CD4-positive, alpha-beta T cell treated with Interleukin-17A for 4 hours (primary cell): Measurements from ENCODE around the gene RNF112.
"Not testable (repeated sequence)": the region's sequence is repeated elsewhere in the genome, so short reads cannot be mapped to it uniquely, and the experiment has no call there.

Experiments
- DNase-seq: peaks from one replicate; pipeline ENCODE4 v3.0.0-alpha.2; 2020; ENCODE audit warnings: mixed read lengths

RNF112 gene

DNA sequence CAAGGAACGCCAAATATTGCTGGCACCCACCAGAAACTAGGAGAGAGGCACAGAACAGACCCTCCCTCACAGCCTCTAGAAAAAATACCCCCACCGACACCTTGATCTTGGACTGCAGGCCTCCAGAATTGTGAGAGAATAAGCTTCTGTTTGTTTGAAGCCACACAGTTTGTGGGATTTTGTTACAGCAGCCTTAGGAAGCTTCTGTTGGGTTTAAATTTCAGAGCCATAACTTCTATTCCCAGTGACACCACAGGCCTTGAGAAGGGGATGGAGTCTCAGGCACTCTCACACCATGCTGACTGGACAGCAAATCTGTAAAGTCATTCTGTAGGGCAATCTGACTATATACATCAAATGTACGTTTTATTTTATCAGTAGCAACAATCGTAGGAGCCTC lies 38.6 kb downstream of the RNF112 start:
- no peak for DNase-seq

DNA sequence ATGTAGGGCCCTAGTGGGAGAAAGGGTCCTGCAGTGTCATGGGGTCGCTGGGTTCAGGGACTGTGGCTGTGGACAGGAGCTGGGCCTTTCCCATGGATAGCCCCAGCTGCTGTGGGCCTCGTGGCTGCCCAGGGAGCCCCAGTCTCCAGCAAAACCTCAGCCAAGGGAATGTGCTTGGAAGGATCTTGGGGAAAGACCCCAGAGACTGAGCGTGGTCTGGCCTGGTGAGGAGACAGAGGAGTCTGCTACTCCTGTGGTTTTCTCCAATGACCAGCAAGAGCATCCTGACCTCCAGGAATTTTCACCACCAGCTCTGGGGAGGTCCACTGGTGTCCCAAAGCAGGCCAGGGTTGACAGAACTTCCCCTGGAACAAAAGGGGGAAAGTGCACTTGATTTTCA lies 42.3 kb downstream of the RNF112 start:
- no peak for DNase-seq

DNA sequence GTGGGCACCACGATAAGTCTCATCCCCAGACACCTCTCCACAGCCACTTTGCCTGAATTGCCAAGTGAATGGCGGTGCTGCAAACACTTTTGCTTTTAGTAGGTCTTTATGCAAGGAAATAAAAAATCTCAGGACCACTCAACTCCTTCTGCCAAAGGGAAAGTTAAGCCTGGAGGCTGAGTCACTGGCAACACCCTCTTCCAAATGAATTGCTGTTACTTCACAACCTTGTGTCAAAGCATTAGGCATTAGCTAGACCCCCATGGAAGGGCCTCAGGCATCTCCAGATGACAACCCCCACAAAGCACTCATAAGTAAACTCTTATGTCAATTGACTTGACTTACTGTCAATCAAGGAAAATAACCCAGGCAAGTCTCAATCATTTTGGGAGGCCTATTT lies 43.0 kb downstream of the RNF112 start:
- DNase-seq, result no peak

DNA sequence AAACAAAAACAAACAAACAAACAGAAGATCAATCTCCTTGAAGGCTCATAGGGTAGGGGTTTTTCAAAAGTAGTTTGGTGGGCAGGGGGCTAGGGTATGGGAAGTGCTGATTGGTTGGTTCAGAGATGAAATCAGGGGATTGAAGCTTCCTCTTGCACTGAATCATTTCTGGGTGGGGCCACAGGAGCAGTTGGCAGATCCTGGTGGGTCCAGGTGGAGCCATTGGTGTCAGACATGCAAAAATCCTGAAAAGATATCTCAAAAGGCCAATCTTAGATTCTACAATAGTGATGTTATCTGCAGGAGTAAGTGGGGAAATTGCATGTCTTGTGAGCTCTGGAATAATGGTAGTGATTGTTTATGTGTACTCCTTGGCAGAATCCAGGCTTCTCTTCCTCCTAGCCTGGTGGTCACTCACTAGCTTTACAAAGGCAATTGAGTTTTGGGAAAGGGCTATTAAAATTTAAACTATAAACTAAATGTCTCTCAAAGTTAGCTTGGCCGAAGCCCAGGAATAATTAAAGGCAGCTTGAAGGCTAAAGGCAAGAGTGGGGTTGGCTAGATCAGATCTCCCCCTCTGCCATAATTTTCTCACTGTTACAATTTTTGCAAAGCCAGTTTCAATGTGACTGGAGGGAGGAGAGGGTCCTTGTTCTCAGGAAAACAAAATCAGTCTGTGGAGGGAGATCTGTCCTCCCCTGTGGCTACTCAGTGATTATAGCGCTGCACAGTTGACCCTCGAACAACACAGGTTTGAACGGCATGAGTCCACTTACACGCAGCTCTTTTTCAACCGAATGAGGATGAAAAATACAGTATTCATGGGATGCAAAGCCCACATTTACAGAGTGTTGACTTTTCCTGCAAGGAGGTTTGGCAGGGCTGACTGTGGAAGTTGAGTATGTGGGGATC lies 45.2 kb downstream of the RNF112 start:
- no peak for DNase-seq

DNA sequence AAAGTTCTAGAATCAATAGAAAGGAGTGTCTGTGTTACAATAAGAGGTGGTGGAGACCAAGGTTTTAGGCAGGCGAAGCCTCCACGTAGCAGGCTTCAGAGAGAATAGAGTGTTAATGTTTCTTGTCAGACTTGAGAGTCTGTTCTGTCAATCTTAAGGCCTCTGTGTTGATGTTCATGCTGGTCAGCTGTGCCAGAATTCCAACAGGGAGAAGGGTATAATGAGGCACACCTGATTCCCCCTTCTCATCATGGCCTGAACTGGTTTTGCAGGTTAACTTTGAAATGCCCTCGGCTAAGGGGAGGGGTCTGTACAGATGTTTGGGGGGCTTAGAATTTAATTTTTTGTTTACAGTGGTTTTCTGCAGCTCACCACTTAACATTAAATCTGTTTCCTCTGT lies 46.0 kb downstream of the RNF112 start:
- no peak for DNase-seq

DNA sequence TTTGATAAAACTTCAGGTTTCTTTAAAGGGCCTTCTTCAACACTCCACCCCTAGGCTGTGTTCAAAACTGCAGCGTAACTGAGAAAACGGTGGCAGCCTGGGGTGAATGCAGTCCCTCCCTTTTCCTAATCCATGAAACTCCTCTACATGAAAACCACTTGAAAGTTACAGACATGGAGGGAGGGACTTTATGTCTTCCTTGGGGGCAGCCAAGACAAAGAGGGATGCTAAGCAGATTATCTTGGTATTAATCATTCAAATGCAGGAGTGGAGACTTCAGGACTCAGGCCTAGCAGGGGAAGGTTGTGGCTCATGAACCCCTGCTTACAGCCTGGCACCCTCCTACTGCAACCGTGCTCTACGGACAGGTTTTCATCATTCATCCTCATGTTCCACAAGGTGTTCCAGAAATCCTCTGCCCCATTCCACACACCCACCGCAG lies 46.8 kb downstream of the RNF112 start:
- DNase-seq, result no peak

DNA sequence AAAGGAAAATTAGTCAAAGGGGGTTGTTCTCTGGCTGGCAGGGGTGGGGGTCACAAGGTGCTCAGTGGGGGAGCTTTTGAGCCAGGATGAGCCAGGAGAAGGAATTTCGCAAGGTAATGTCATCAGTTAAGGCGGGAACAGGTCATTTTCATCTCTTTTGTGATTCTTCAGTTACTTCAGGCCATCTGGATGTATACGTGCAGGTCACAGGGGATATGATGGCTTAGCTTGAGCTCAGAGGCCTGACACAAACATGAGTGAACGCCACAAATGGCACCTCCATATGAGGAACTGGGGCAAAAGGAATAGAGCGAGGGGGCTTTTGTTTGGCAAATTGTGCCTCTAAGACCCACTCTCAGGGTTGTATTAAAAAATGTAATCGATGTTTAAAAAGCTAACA lies 47.4 kb downstream of the RNF112 start:
- DNase-seq, result not testable (repeated sequence)

DNA sequence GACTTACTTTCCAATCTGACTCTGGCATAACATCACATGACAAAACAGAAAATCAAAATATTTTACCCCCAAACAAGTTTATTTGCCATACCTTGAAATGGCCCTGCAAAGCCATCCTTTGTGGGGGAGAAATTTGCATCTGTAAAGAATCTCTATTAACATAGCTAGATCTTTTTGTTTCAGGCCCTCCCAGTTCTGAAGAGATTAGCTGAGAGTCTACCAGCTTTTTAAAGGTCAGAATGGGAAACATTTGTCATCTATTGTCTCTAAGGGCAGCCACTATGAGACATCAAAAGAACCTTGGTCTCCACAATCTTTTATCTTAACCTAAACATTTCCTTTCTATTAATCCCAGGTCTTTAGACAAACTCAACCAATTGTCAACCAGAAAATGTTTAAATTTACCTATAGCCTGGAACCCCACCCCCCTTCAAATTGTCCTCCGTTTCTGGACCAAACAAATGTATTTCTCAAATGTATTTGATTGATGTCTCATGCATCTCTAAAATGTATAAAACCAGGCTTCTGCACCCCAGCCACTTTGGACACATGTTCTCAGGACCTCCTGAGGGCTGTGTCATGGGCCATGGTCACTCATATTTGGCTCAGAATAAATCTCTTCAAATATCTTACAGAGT lies 48.1 kb downstream of the RNF112 start:
- DNase-seq, result not testable (repeated sequence)

DNA sequence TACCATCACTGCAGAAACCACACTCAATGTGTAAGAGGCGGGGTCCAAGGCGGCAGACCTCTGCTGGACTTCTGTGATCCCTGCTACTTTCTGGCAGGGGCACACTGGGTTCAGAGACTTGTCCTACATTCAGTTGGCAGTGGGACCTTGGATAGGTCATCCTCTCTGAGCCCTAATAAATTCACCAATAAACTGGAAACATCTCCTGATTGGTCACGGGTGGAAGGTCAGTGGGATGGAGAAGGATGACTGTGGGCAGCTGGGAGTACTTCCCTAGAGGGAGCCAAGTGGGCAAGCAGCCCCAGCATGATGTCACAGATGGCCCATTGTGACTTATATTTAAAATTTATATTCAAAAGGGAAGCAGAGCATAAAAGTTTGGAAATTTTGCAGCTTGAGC lies 49.7 kb downstream of the RNF112 start:
- no peak for DNase-seq

DNA sequence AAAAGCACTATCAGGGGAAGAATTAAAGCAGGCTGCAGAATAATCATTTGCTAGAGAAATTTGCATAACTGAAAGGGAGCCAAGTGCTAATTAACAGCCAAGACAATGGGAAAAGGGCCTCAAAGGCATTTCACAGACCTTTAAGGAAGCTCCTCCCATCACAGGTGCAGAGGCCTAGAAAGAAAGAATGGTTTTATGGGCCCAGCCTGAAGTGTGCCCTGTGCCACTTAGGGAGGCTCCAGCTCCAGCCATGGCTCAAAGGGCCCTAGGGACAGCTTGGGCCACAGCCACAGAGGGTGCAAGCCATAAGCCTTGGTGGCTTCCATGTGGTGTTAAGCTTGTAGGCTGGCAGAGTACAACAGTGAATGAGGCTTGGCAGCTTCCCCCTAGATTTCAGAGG lies 50.1 kb downstream of the RNF112 start:
- no peak for DNase-seq

DNA sequence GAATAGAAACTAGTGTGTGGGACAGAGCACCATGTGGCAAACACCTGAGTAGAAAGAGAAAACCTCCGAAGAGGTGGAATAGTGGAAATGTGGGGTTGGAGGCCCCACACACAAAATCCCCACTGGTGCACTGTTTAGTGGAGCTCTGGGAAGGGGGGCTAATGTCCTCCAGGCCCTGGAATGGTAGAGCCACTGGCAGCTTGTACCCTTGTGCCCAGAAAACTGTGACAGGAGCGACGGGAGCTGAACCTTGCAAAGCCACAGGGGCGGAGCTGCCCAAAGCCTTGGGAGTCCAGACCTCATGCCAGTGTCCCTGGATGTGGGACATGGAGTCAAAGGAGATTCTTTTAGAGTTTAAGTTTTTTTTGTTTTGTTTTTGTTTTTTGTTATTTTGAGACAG lies 50.6 kb downstream of the RNF112 start:
- no peak for DNase-seq

DNA sequence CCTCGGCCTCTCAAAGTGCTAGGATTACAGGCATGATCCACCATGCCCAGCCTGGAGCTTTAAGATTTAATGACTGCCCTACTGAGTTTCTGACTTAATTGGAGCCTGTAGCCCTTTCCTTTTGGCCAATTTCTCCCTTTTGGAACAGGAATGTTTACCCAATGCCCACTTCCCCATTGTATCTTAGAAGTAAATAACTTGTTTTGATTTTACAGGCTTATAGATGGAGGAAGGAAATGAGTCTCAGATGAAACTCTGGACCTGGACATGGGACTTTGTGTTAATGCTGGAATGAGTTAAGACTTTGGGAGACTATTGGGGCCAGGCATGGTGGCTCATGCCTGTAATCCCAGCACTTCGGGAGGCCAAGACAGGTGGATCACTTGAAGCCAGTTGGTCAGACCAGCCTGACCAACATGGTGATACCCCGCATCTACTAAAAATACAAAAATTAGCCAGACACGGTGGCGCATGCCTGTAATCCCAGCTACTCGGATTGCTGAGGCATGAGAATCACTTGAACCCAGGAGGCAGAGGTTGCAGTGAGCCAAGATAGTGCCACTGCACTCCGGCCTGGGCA lies 51.5 kb downstream of the RNF112 start:
- not testable (repeated sequence) for DNase-seq

DNA sequence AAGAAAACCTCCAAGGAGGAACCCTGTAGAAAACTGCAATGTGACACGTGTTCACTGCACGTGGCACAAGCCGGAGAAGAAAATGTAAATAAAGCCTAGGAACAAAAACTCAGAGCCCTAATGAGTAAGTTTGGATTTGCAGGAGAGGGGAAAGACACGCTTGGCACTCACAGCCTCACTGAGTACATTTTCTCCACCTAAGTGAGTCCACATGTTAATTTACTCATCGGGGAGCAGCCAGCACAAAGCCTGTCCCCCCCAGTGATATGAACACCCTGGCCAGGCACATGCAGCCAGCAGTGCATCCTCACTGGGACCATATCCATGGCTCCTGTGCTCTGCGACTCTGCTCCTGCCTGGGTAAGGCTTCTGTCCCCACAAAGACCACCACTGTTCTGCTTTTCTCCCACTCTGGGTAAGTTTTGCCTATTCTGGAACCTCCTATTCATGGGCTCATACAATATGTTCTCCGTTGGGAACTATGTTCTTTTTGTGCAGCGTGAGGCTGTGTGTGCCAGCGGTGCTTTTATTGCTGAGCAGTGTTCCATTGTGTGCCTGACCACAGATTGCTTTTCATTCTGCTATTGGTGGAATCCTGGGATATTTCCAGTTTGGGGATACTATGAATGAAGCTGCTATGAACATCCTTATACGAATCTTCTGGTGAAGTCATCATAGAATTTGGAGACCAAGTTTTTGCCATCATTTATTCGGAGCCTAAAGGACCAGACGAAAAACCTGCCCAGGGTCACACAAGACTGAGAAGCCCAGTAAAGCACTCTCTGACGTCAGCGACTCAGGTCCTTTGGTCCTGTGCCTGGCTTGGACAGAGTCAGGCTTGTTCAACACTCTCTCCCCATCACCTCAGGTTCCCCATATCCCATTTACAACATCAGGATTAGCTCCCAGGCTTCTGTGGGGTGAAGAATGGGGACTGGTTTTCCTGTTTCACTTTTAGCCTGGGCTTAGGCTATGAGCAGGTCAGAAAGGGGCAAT lies 53.3 kb downstream of the RNF112 start:
- DNase-seq, result no peak
